D721Med (cell line): ENCODE data around the gene ACE2.
"Not testable (repeated sequence)": the region's sequence is repeated elsewhere in the genome, so short reads cannot be mapped to it uniquely, and the experiment has no call there.

ENCODE experiments used
- DNase-seq: peaks from one replicate; pipeline ENCODE4 v3.0.0; 2011; ENCODE audit warnings: low spot score; ENCODE audit not compliant: insufficient read length
- FAIRE-seq: peaks from 2 replicates; lab custom pipeline; 2011; peaks lifted over from hg19 to GRCh38; lab: Jason Lieb, UNC
- TF ChIP-seq, protein P1 (sequence below): IDR thresholded peaks from 2 replicates; pipeline ENCODE4 v1.5.1; 2012; ENCODE audit warnings: mild to moderate bottlenecking, control low read depth; ENCODE audit not compliant: insufficient read depth; ENCODE audit errors: missing control alignments

The ACE2 gene

GRCh38 chrX:15600745-15601144, at the start of gene ACE2:
TSS of gene ACE2 (minus strand) at chrX:15600960. CDS start at chrX:15600911, 49 bp downstream.
- FAIRE-seq, result no peak
- TF ChIP-seq, protein P1, sequence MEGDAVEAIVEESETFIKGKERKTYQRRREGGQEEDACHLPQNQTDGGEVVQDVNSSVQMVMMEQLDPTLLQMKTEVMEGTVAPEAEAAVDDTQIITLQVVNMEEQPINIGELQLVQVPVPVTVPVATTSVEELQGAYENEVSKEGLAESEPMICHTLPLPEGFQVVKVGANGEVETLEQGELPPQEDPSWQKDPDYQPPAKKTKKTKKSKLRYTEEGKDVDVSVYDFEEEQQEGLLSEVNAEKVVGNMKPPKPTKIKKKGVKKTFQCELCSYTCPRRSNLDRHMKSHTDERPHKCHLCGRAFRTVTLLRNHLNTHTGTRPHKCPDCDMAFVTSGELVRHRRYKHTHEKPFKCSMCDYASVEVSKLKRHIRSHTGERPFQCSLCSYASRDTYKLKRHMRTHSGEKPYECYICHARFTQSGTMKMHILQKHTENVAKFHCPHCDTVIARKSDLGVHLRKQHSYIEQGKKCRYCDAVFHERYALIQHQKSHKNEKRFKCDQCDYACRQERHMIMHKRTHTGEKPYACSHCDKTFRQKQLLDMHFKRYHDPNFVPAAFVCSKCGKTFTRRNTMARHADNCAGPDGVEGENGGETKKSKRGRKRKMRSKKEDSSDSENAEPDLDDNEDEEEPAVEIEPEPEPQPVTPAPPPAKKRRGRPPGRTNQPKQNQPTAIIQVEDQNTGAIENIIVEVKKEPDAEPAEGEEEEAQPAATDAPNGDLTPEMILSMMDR, result no peak
- no peak for DNase-seq

- FAIRE-seq, result peak; percentile 73
- DNase-seq, result not testable (repeated sequence)
Measured at GRCh38 chrX:15647510-15647909, 46.8 kb upstream of the ACE2 start.

DNA sequence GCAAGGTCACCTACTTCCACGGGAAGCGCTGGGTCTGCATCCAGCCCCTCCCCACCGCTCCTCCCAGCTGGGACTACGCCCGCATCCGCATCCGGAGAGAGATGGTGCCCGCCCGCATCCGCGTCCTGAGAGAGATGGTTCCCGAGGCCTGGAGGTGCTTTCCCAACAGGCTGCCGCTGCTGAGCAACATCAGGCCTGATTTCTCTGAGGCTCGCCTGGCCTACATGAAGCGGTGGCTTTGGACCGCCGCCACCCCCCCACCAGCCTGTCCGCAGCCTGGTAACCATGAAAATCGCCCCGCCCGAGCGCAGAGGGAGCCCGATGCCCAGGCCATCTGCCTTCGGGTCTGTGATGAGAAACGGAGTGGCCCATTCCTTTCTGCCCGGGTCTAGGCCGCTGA, 45.8 kb upstream of the ACE2 start:
- FAIRE-seq (no peak), DNase-seq (no peak)
- TF ChIP-seq, protein P1, result no peak

DNA sequence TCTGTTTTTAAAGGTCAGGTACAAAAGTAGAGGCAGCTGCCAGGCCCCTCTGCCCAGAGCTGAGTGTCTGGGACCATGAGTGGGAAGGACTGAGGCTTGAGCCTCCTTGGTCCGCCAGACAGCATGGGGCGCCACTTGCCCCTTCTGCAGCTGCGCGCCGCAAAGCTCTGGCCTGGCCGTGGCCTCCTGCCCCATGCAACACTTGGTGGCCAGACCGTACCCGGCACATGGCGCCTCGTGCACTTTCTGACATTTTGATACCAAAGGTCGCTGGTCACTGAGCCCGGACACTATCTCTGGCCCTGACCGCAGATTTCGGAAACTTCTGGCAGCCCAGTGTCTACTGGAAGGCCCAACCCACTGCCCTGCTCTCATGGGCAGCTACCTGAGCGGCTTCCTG, 45.3 kb upstream of the ACE2 start:
- no peak for DNase-seq
- TF ChIP-seq, protein P1, result no peak
- FAIRE-seq, result no peak

- FAIRE-seq, result no peak
- DNase-seq, result no peak
- TF ChIP-seq, protein P1, result no peak
Measured at GRCh38 chrX:15645266-15645665, 44.5 kb upstream of the ACE2 start.

GRCh38 chrX:15644560-15644872, 43.8 kb upstream of the ACE2 start:
- no peak for FAIRE-seq
- TF ChIP-seq, protein P1, result no peak

GRCh38 chrX:15643786-15644559, 43.2 kb upstream of the ACE2 start:
- DNase-seq (no peak), FAIRE-seq (no peak)
- TF ChIP-seq, protein P1, result no peak

More at GRCh38 chrX:15644560-15644872, 43.8 kb upstream of the ACE2 start:
- no peak for DNase-seq
